ENCODE measurements around the gene CS.
A peak's percentile ranks its signal among the peaks of the same experiment; 100 is the strongest.
"Not testable (repeated sequence)": the region's sequence is repeated elsewhere in the genome, so short reads cannot be mapped to it uniquely, and the experiment has no call there.

The CS gene

DNA sequence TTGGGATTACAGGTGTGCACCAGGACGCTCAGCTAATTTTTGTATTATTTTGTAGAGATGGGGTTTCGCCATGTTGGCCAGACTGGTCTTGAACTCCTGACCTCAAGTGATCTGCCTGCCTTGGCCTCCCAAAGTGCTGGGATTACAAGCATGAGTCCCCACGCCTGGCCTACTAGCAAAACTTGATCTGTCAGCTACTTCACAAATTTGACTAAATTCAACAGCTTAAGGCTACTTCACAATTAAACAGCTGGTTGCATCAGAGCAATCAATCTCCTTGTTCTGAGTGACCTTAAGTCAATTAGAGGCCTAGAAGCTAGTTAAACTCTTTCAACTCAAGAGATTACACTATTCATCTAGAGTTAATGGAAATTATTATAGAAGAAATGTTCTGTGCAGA is 21.2 kb downstream of the CS start:
- DNase-seq, result no peak

DNA sequence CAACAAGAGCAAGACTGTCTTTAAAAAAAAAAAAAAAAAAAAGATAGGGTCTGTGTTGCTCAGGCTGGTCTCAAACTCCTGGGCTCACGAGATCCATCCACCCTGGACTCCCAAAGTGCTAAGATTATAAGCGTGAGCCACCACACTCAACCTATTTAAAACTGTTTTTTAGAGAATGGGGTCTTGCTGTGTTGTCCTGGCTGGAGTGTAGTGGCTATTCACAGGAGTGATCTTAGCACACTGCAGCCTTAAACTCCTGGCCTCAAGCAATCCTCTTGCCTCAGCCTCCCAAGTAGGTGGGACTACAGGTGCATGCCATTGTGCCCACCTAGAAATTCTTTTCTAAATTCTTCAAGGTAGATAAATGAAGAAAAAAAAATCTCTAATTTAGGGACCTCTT is 25.8 kb downstream of the CS start:
- no peak for DNase-seq

DNA sequence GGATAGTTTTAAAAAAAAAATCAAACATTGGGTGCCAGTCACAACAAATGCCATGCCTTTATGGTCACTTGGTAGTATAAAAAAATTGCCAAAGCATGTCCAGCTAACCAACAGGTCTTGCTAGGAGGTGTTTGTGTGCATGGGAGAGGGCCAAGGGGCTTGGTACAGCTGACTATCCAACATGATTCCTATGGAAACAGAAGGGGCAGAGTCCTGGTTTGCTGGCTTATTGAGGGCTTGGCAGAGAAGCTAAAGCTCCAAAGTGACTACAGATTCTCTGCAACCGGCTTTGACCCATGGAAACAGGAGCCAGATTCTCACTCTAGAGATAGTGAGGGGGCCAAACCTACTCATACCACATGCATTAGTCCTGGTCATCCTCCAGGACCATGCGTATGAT is 27.7 kb downstream of the CS start:
- not testable (repeated sequence) for DNase-seq

DNA sequence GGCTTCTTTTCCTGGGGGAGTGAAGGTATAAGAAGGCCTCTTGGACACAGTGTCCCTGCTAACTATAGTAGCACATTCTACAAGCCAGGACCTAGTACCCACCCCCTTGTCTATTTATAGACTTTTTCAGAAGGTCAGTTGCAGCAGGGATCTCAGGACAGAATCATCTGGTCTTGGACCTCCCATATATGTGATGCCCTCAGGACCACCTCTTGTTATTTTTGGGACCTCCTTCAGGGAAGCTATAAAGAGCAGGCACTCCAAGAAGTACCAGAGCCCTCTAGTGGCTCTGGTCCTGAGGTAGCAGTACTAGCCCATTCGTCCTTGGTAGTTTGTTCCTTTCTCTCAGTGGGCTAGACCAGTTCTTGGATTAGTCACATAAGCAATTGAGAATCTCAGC is 29.1 kb downstream of the CS start:
- no peak for DNase-seq

DNA sequence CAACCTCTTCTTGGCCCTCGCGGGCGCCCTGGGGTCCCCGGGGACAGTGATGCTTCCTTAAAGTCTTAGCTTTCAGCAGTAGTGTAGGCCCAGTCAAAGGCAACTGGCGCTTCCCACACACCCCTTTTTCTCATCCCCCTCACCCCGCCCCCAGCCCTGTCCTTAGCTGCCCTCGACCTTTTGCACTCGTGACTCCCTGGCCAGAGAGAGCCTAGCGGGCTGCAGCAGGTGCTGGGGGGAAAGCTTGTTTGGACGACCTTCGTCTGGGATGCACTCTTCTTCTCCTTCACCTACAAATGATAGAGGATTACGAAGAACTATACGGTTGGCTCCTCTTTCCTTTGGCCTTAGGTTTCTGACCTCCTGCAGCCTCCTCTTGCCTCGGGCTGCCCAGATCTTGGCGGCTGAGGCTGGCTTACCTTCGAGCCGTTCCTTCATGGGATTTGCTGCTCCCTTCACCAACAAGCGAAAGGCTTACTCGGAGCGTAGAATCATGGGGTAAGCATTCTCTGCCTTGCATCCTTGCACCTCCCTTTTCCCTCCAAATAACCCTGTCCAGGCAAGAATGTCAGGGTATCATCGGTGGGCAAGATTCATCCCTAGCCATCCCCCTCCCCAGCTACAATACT is 32.6 kb downstream of the CS start:
- no peak for DNase-seq

DNA sequence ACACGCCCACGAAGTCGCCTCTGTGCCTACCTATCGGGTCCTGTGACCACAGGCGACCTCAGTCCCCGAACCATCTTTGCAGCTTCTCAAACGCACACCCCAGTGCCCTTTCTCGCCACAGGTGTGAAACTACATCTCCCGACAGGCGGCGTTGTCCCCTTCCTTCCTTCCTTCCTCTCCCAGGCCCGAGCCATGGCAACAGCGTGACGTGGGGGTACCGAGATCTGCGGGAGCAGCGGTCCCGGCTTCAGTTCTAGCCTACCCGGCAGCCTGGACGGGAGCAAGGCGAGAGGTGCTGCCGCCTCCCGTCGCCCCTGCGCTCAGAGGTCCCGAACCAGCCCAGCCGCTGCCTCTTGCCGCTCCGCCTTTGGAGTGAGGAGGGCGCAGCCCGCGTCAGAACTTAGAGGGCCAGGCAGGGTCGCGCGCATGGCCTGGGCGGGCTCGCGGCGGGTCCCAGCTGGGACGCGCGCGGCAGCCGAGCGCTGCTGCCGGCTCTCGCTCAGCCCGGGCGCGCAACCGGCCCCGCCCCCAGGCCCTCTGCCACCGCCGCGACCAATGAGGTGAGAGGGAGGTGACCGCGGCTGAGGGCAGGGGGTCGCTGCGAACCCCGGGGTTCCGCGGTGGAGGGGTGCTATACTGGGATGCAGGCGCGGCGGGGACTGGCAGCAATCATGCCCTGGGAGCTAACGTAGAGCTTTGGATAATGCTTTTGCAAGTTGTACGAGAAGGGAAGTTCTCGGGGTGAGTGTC is 33.3 kb downstream of the CS start, which contains the start of gene COQ10A:
TSS of gene COQ10A (plus strand) at position 250 of the 750 bp plus-strand sequence. CDS start at position 427, 177 bp downstream.
- peak; percentile 71 to 90 (median 88) for DNase-seq

DNA sequence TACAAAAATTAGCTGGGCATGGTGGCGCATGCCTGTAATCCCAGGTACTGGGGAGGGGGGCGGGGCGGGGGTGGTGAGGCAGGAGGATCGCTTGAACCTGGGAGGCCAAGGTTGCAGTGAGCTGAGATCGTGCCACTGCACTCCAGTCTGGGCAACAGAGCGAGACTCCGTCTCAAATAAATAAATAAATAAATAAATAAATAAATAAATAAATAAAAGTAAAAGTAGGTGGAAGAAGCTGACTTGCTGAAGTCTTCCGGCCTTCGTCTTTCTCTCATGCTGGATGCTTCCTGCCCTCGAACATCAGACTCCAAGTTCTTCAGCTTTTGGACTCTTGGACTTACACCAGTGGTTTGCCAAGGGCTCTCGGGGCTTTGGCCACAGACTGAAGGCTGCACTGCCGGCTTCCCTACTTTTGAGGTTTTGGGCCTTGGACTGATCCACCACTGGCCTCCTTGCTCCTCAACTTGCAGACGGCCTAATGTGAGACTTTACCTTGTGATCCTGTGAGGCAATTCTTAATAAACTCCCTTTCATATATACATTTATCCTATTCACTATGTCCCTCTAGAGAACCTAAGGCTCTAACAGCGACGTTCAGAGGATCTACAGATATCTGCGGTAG is 34.0 kb downstream of the CS start:
- not testable (repeated sequence) for DNase-seq

DNA sequence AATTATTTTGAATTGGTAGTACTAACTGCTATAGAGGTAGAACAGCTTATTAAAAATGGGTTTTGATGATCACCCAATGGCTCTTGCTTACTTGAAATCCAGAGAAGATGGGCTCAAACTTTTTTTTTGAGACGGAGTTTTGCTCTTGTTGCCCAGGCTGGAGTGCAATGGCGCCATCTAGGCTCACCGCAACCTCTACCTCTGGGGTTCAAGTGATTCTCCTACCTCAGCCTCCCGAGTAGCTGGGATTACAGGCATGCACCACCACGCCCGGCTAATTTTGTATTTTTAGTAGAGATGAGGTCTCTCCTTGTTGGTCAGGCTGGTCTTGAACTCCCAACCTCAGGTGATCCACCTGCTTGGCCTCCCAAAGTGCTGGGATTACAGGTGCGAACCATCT is 37.2 kb downstream of the CS start:
- DNase-seq, result peak in 1 of 5 experiments; percentile 22

DNA sequence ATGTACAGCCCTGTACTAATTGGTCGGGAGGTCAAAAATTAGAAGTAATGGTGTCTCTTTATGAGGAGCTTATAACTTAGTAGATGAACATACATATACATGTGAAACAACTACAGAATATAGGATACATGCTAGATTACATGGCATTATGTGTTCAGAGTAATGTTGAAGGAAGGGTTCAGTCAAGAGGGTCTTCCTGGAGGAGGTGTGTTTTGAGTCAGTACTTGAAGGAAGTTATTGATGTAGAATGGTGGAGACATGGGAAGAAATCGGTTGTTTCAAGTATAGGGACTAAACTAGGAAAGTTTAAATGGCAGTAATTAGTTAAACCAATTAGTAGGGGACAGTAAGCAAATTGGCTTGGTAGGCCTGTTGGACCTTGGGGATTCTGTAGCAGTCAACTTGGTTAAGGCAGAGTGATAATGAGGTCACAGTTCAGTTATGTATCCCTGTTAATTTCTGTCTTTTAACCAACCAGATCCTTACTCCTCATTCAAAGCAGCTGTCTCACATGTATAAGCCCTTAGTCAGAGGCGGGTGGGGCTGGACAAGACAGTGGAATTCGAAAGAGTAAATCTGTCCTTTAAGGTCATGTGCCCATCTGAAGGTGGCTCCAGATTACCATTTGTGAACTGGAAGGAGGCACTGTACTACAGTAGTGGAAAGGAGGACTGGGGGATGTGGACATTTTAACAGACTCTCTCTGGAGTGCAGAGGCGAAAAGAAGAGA is 38.5 kb downstream of the CS start:
- DNase-seq, result no peak

DNA sequence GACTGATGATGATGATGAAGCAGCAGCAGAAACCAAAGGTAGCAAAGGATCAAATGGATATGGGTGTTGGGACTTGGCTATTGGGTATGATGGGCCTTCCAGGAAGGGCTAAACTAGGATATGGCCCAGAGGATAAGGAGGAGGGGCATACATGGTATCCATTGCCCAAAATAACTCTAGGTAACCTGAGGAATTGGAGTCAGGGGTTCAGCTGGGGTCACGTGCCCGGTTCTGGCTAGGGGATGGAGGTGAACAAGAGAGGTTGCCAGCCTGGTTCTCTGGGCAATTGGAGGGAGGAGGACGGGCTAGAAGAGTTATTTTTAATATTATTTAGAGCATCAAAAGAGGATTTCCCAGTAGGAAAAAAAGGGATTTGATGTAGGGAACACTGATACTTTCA is 39.2 kb downstream of the CS start:
- DNase-seq, result no peak

DNA sequence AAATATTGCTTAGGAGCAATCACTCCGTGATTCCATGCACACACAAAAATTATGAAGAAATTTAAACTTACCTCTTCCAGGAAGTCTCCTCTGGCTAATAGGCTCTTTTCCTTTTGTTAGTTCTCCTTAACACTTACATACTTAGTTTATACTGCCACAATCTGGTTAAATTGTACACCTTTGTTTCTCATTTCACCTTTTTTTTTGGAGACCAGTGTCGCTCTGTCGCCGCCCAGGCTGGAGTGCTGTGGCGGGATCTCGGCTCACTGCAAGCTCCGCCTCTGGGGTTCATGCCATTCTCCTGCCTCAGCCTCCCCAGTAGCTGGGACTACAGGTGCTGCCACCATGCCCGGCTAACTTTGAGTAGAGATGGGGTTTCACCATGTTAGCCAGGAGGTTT is 39.8 kb downstream of the CS start:
- no peak for DNase-seq

DNA sequence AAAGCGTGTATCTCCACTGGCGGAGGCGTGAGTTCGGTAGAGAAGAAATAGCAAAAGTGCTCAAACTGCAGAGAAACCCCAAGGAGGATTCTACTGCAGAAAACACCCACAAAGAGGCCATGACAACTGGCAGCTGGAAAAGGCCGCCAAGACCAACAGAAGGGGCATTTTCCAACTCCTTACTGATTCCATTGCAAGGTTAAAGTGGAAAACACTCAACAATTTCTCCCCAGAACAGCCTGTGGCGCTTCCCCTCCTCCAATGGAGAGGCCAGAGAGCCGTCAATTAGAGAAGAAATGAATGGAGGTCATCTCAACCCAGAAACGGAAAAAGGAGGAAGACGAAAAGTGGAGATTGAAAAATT is 41.3 kb downstream of the CS start:
- peak in 1 of 5 experiments; percentile 38 for DNase-seq

DNA sequence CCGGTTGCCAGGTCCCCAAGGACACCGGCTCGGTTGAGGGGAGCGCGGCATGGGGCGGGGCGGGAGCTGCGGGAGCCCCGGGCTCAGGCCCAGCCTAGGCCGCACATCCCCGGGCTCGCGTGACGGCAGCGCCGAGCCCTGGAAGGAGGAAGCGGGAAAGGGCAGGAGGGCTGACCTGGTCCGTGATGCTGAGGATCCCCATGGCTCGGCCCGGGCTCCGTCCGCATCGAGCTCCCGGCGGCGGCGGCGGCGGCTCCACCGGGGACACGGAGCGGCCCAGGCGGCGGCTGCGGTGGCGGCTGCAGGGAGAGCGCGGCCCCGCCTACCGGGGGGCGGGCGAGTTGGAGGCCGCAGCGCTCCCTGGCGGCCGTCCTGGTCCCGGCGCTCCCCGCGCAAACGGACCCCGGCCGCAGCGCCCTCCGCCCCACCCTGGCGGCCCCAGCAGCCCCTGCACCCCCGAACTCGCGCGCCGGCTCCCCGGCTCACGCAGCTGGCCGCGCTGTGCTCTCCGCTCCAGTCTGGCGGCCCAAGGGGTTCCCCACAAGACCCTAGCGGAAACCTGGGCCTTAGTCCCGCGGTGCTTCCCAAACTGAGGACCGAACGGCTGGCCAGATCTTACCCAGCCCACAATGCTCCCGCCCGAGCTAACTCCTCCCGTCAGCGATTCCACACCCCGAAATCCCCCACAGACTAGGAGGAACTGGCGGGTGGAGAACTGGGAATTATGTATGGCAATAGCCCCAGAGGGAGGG is 41.9 kb downstream of the CS start, which contains the start of gene ANKRD52:
TSS of gene ANKRD52 (minus strand) at position 317 of the 752 bp plus-strand sequence. CDS start at position 202, 115 bp downstream.
- DNase-seq, result peak; percentile 66 to 86 (median 75)

DNA sequence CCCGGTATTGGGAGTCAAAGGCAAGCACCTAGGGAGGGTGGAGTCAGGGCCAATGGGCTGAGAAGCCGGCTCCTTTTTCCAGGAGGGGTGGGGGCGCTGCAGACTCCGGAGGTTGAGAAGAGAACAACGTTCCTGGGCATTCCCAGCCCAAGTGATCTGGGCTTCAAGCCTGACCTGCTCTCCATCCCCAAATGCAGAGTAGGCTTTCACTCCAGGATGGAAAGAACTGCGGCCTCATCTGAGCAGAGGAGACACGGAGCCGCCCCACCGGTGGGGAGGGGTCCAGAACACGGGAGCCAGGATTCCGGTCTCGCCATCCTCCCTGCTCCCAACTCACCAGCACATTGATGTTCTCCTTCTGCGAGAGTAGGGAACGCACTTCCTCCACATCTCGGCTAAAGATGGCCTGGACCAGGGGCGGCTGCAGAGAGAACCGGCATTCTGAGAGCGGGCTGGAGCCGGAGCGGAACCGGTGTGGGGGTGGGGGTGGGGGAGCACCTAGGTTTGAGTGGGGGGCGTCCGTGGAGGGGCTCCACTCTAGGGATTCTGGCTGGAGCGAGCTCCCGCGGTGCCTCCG is 42.6 kb downstream of the CS start:
- no peak for DNase-seq

DNA sequence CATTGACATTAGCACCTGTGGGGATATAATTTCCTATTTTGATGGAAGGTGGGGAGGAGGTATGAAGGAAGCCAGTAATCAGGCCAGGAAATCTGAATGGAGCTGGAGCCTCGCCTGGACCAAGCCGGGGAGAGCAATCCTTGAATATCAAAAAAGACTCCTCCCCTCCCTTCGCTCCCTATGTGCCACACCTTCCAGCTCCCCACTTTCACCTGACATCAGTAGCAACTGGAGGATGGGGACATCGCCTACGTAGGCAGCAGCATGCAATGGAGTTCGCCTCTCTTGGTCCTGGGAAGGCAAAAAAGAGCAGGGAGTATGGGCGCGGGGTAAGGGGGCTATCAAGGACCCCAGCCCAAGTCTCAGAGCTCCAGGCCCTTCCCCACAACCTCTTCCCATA is 43.1 kb downstream of the CS start:
- no peak for DNase-seq

DNA sequence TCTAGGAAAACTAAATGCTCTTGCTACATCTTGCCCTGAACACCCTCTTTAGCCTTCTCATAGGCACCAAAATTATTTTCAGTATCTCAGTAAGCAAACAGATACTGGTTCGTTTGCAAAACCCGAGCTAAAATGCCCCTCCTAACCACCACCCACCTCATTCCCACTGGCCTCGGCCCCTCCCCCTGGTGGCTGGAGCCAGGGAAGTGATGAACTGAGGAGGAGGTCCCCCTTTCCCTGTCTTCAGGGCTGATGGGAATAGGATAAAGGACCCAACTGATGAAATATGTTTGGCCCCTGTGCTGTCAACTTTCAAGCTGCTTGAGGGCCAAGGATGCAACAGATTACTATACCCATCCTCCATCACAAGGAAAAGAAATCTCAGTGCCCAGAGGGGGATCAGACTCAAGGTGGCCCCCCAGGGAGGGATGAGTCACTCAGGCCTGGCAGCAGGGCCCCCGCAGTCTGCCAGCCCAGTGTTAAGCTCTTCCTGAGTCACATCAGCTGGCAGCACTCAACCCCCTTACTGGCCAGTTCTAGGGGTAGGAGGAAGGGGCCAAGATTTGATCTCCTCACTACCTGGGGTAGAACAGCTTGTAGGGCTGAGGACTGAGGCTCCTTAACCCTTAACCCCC is 43.7 kb downstream of the CS start:
- no peak for DNase-seq

DNA sequence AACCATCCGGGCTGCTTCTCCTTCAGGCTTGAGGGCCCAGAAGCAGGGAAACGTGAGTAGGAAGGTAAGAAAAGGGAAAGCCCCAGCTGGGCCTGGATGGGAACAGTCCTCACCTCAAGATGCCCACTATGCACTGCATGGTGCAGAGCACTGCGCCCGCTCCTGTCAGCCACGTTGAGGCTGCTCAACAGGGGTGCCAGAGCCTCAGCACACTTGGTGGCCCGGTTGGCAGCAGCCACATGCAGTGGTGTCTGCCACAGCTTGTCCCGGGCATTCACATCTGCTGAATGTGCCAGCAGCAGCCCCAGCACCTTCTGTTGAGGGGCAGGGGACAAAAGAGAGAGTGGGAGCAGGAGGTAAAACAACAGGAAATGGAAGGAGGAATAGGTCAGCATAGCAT is 44.5 kb downstream of the CS start:
- no peak for DNase-seq

DNA sequence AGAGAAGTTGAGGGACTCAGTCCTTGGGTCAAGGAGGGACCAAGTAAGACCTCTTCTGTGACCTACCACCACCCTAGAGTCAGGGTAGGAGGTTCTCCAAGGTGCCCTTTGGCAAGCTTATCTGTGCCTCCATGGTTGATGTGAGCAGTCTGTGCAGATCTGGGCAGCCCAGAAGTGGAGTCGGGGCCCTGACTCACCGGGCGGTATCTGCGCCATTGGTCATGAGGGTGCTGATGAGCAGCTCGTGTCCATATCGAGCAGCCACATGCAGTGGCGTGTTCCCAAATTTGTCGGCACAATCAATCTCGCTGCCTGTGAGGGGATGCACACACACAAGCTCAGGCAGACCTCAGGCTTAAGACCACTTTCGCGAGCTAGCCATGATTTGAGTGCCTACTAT is 47.0 kb downstream of the CS start:
- no peak for DNase-seq

DNA sequence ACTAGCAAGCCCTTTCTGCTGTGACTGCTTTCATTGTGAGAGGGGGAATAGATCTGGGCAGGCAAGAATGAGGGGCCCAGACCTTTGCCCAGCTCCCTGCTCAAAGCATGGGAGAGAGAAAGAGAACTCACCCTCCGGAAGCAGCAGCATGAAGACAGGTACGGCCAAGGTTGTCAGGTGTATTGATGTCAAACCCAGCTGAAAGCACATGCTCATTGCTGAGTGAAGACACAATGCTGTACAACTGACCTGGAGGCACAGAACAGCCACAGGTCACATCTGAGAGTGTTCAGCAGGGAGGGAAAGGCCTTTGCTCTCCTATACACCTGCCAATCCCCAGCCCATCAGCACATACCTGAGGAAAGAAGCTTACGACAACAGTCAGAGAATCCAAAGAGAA is 47.5 kb downstream of the CS start:
- DNase-seq, result no peak

DNA sequence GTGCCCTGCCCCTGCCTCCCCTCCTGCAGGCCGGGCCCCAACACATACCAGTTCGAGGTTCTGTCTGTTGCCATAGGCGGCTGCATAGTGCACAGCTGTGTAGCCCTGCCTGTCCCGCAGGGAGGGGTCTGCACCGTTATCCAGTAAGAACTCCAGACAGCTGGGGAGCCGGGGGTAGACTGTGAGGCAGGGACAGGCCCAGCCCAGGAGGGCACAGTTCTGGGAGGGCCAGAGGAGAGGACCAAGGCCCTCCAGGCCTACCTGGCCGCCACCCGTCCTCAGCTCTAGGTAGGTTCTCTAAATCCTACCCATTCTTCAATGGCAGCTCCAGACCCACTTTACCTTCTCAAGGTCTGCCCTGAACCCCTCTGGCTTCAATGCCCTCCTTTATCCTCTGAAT is 51.4 kb downstream of the CS start:
- no peak for DNase-seq

DNA sequence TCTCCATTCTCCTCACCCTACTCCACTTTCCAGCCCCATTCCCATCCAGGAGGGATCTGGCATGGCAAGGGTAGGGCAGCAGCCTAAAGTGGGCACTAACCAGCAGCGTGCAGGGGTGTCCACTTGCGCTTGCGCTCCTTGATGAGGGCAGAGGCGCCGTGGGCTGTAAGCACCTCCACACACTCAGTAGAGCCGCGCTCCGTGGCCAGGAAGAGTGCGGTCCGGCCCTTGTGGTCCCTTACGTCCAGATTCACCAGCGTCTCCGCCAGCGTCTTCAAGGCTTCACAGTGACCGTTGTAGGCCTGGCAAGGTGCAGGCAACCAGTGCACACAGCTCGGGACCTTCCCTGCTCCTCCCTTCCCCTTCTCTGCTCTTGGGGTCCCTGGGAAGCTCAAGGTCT is 52.2 kb downstream of the CS start:
- DNase-seq, result no peak

DNA sequence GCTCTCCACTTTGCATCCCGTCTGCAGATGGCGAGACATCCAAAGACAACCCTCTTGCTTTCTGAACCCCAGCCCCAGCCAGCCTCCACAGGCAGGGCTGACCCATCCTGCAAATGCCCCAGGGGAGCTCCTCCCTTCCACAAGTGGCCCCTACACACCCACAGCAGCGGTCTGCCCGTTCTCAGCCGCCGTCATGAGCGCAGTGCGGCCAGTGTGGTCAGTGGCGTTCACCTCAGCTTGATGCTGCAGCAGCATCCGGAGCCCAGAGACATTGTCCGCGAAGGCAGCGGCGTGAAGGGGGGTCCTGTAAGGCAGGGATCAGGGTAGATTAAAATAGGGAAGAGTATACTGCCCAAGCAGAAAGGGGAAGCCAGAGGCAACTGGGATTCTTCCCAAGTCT is 55.6 kb downstream of the CS start:
- no peak for DNase-seq

Measured in T-helper 2 cell (primary cell).